ENCODE measurements around the gene CEP164. TPM values are rescaled to one million over a fixed set of nuclear protein-coding genes. Genes with fewer than 3 reads are reported as not detected.

The CEP164 gene
- total and polyA plus RNA-seq, 8 donors: 27.4 to 43.6 (median 33.5) TPM

- intact Hi-C loops (cut with DNase I): no loop called here
- no peak overlapping the region for H3K27ac ChIP-seq
Measured at GRCh38 chr11:117298195-117298594, 29.5 kb upstream of the CEP164 start.

GRCh38 chr11:117299351-117300282, 28.0 kb upstream of the CEP164 start:
- no peak for DNase-seq
- no peak for TF ChIP-seq CTCF (IDR thresholded peaks at IDR 0.05)
- ATAC-seq: no peak
- Histone ChIP-seq H3K4me1 (no peaks in the 10 kb centered on the region), H3K36me3 (no peaks in the 10 kb centered on the region), H3K9me3 (no peaks in the 10 kb centered on the region), H3K4me3 (no peak overlapping the region), H3K27me3 (no peaks in the 10 kb centered on the region), H3K27ac (no peak overlapping the region)
- intact Hi-C loops (cut with DNase I): no loop called here

More at GRCh38 chr11:117298195-117298594, 29.5 kb upstream of the CEP164 start:
- no peak for DNase-seq
- ATAC-seq: no peak
- Histone ChIP-seq H3K4me1 (no peaks in the 10 kb centered on the region), H3K4me3 (no peak overlapping the region), H3K27me3 (no peaks in the 10 kb centered on the region), H3K9me3 (no peaks in the 10 kb centered on the region), H3K36me3 (peaks cover 0 to 8% of the 10 kb centered on the region in 2 donors)
- no peak for TF ChIP-seq CTCF (IDR thresholded peaks at IDR 0.05)

- Histone ChIP-seq H3K36me3 (no peaks in the 10 kb centered on the region), H3K4me1 (no peaks in the 10 kb centered on the region), H3K9me3 (no peaks in the 10 kb centered on the region), H3K27ac (no peak overlapping the region), H3K4me3 (no peak overlapping the region), H3K27me3 (no peaks in the 10 kb centered on the region)
- ATAC-seq (peak; percentile 68), DNase-seq (peak in 2 of 4 donors; percentile 22 to 60)
- intact Hi-C loops (cut with DNase I): no loop called here
- TF ChIP-seq CTCF (IDR thresholded peaks at IDR 0.05): no peak
Measured at GRCh38 chr11:117300283-117300663, 27.4 kb upstream of the CEP164 start.

- Histone ChIP-seq H3K4me3 (no peak overlapping the region), H3K9me3 (no peaks in the 10 kb centered on the region), H3K4me1 (no peaks in the 10 kb centered on the region), H3K27me3 (no peaks in the 10 kb centered on the region), H3K36me3 (no peaks in the 10 kb centered on the region), H3K27ac (no peak overlapping the region)
- ATAC-seq (peak; percentile 15), DNase-seq (no peak)
- intact Hi-C loops (cut with DNase I): no loop called here
- no peak for TF ChIP-seq CTCF (IDR thresholded peaks at IDR 0.05)
Measured at GRCh38 chr11:117300773-117301172, 26.9 kb upstream of the CEP164 start.

- intact Hi-C loops (cut with DNase I): no loop called here
- Histone ChIP-seq H3K27ac (no peak overlapping the region), H3K9me3 (no peaks in the 10 kb centered on the region), H3K27me3 (no peaks in the 10 kb centered on the region), H3K36me3 (no peaks in the 10 kb centered on the region), H3K4me1 (no peaks in the 10 kb centered on the region), H3K4me3 (no peak overlapping the region)
- DNase-seq (no peak), ATAC-seq (no peak)
- TF ChIP-seq CTCF (IDR thresholded peaks at IDR 0.05): no peak
Measured at GRCh38 chr11:117302228-117302627, 25.4 kb upstream of the CEP164 start.
